ENCODE data around the gene ATP2B2. TPM values are rescaled to one million over a fixed set of nuclear protein-coding genes. Genes with fewer than 3 reads are reported as not detected.
A peak's percentile ranks its signal among the peaks of the same experiment; 100 is the strongest.

Gene ATP2B2
- total and polyA plus RNA-seq, 9 of the 15 experiments (the other 6 are each of a cell fraction or from before 2014, with no cell fraction given), result 0.06 TPM; not detected in 8

DNA sequence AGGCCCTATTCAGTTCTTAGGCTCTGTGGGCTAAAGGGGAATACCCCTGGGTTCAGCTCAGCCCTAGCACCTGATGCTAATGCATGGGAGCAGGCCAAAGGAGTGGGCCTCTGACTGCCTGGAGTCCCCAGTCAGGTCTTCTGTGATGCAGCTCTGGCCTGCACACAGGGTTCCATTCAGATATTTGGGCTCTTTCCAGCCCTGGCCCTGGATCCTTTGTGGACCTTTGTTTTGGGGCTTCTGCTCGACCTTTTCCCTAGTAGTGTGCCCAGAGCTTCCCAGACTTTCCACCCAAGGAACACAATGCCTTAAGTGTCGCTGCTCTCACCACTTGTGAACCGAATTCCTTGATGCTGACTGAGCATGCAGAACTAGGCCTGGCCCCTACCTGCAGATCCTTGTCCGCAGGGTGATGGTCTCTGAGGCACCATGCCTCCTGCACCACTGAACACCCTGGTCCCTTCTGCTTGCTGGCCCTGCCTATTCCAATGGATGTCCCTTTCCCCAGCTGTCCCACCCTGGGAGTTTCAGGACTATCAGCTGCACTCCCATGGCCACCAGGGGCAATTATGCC, 189.5 kb downstream of the ATP2B2 start:
- no peak overlapping the region for H3K9ac ChIP-seq (ENCODE audit: insufficient read depth in 1 of 2, low read depth in 2 of 2, low read length in 2 of 2)
- H3K4me2 ChIP-seq (ENCODE audit: insufficient read depth, low read length), result no peak overlapping the region
- H3K4me3 ChIP-seq, result no peak overlapping the region
- TF ChIP-seq RBFOX2 (IDR thresholded peaks at IDR 0.05; ENCODE audit: low read depth, low read length) (peak; percentile 6; the same call in 1 of the 2 replicates), ZNF444 (CRISPR knock-in tag; IDR thresholded peaks at IDR 0.05) (no peak), SUPT5H (IDR thresholded peaks at IDR 0.05) (peak; percentile 31; the same call in 1 of the 2 replicates)
- TF ChIP-seq, protein P1, sequence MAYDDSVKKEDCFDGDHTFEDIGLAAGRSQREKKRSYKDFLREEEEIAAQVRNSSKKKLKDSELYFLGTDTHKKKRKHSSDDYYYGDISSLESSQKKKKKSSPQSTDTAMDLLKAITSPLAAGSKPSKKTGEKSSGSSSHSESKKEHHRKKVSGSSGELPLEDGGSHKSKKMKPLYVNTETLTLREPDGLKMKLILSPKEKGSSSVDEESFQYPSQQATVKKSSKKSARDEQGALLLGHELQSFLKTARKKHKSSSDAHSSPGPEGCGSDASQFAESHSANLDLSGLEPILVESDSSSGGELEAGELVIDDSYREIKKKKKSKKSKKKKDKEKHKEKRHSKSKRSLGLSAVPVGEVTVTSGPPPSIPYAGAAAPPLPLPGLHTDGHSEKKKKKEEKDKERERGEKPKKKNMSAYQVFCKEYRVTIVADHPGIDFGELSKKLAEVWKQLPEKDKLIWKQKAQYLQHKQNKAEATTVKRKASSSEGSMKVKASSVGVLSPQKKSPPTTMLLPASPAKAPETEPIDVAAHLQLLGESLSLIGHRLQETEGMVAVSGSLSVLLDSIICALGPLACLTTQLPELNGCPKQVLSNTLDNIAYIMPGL (CRISPR knock-in tag; IDR thresholded peaks at IDR 0.05), result 0 out of 2 replicates have a peak, but pooled peaks have one; percentile 15
- no peaks in the 10 kb centered on the region for H3K27me3 ChIP-seq (ENCODE audit: control insufficient read depth in 2 of 2, insufficient read depth in 2 of 2, low read length in 2 of 2)
- peaks cover 5% of the 10 kb centered on the region in 2 experiments; a peak in 3 of 5 replicates for H3K4me1 ChIP-seq (replicated peaks in 1 of 2; ENCODE audit: control insufficient read depth in 2 of 2, insufficient read depth in 2 of 2, low read length in 2 of 2)
- H3K79me2 ChIP-seq (ENCODE audit: control insufficient read depth, insufficient read depth, low read length), result peaks cover 38% of the 10 kb centered on the region
- intact Hi-C loops (cut with micrococcal nuclease), result no loop called here
- peaks cover 89% of the 10 kb centered on the region for H3K36me3 ChIP-seq (ENCODE audit: control insufficient read depth, insufficient read depth, low read length)
- WGBS (ENCODE audit: insufficient coverage, low coverage, missing lambda C conversion rate), result 98% methylated on average over 4 of the region's 4 CpGs
- H4K20me1 ChIP-seq (replicated peaks; ENCODE audit: control insufficient read depth, insufficient read depth, low read length), result peaks cover 27% of the 10 kb centered on the region
- ChIA-PET CTCF (ENCODE audit: low intra/inter-chr PET ratio) (no interaction called here), POLR2A (interaction anchor here (0.6 to 2.9 kb wide), 7 partner anchors 10 to 523 kb away, joined by 3 to 30 read pairs (median 3); partner anchors contain the start of gene ARPC4)
- BruUV-seq (replicated peaks), result no TSS peak
- peaks cover 4% of the 10 kb centered on the region for H3K9me1 ChIP-seq (ENCODE audit: control insufficient read depth, insufficient read depth, low read length)
- no peaks in the 10 kb centered on the region for H3K9me3 ChIP-seq (replicated peaks; ENCODE audit: control insufficient read depth, insufficient read depth, low read depth, low read length)
- no peak for FAIRE-seq
- no peak for ATAC-seq
- in situ Hi-C loops (cut with MboI), result loop anchor here (25.0 kb wide), 1 partner anchor 804 kb away; no protein-coding TSS in a partner anchor
- no peak overlapping the region for H2AFZ ChIP-seq (ENCODE audit: low read depth, low read length)
- no peak for DNase-seq (ENCODE audit: extremely low read depth in 1 of 4, low spot score in 3 of 4)
- H3K27ac ChIP-seq (ENCODE audit: extremely low read depth, low read depth, low read length), result no peak overlapping the region
